IMR-90 (cell line): ENCODE results near the gene WASF1.

ENCODE experiments used
- BHLHE40 ChIP-seq: fragments of 150-350 bp; IDR thresholded peaks from 2 replicates; pipeline ENCODE4 v1.6.1; 2016; ENCODE audit warnings: mild to moderate bottlenecking, low read depth, low read length
- CEBPB ChIP-seq: IDR thresholded peaks from 2 replicates; pipeline ENCODE4 v1.6.1; 2012; ENCODE audit warnings: low read depth, low read length, improper control_type of control experiment
- MAZ ChIP-seq: IDR thresholded peaks from 2 replicates; pipeline ENCODE4 v1.6.1; 2012; ENCODE audit warnings: low read depth, mild to moderate bottlenecking, low read length, improper control_type of control experiment, moderate library complexity, borderline replicate concordance
- MXI1 ChIP-seq: IDR thresholded peaks from 2 replicates; pipeline ENCODE4 v1.6.1; 2012; ENCODE audit warnings: low read depth, mild to moderate bottlenecking, low read length, moderate library complexity, borderline replicate concordance
- POLR2A ChIP-seq: IDR thresholded peaks from 2 replicates; pipeline ENCODE4 v1.6.1; 2012; ENCODE audit warnings: mild to moderate bottlenecking, low read depth, low read length
- RAD21 ChIP-seq: IDR thresholded peaks from 2 replicates; pipeline ENCODE4 v1.6.1; 2012; ENCODE audit warnings: low read length, improper control_type of control experiment
- SMC3 ChIP-seq: fragments of 150-350 bp; IDR thresholded peaks from 2 replicates; pipeline ENCODE4 v1.6.1; 2016; ENCODE audit warnings: low read depth, mild to moderate bottlenecking, antibody characterized with exemption, low read length, moderate library complexity
- TF ChIP-seq, protein P1 (sequence below): conservative IDR thresholded peaks from 2 replicates; pipeline ENCODE4 v1.5.1; 2012; ENCODE audit warnings: mild to moderate bottlenecking, low read depth, low read length, improper control_type of control experiment

- TF ChIP-seq, protein P1, sequence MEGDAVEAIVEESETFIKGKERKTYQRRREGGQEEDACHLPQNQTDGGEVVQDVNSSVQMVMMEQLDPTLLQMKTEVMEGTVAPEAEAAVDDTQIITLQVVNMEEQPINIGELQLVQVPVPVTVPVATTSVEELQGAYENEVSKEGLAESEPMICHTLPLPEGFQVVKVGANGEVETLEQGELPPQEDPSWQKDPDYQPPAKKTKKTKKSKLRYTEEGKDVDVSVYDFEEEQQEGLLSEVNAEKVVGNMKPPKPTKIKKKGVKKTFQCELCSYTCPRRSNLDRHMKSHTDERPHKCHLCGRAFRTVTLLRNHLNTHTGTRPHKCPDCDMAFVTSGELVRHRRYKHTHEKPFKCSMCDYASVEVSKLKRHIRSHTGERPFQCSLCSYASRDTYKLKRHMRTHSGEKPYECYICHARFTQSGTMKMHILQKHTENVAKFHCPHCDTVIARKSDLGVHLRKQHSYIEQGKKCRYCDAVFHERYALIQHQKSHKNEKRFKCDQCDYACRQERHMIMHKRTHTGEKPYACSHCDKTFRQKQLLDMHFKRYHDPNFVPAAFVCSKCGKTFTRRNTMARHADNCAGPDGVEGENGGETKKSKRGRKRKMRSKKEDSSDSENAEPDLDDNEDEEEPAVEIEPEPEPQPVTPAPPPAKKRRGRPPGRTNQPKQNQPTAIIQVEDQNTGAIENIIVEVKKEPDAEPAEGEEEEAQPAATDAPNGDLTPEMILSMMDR, result no peak
- TF ChIP-seq SMC3, result no peak
- no peak for TF ChIP-seq BHLHE40
- TF ChIP-seq MXI1, result no peak
- TF ChIP-seq RAD21, result no peak
- TF ChIP-seq CEBPB, result no peak
- no peak for TF ChIP-seq POLR2A
- no peak for TF ChIP-seq MAZ
Observed at GRCh38 chr6:110201151-110201884, 21.8 kb upstream of the WASF1 start.
